HEK293 (cell line): Measurements from ENCODE around the gene TEC.
"Not testable (repeated sequence)": the region's sequence is repeated elsewhere in the genome, so short reads cannot be mapped to it uniquely, and the experiment has no call there.

Experiments
- CTCF ChIA-PET: fragments of 350-600 bp; formaldehyde crosslinking; extraction: SDS; loops from one replicate; lab custom pipeline; 2021; ENCODE audit warnings: antibody characterized with exemption; lab: Yijun Ruan, JAX
- POLR2A ChIA-PET: fragments of 300-600 bp; formaldehyde crosslinking; extraction: SDS; loops from one replicate; lab custom pipeline; 2020; ENCODE audit warnings: antibody characterized with exemption, inconsistent platforms; lab: Yijun Ruan, JAX
- H3K27ac ChIP-seq: fragments of 200-500 bp; sonication (Bioruptor generic); 2 replicates; pipeline ENCODE4 v1.5.1; 2014; ENCODE audit warnings: low read depth, low read length, control low read depth, inconsistent platforms; ENCODE audit errors: extremely low read depth
- H3K36me3 ChIP-seq, 2 experiments: fragments of 200-500 bp in 1 of 2; sonication (Bioruptor generic) in 1 of 2; 1 replicate in 1 of 2; 2 replicates in 1 of 2; pipeline ENCODE4 v1.5.1; 2014 to 2017; ENCODE audit warnings: inconsistent platforms in 2 of 2, low read length in 2 of 2; ENCODE audit not compliant: control insufficient read depth in 2 of 2, insufficient read depth in 1 of 2
- H3K4me1 ChIP-seq: fragments of 200-500 bp; sonication (Bioruptor generic); 2 replicates; pipeline ENCODE4 v1.5.1; 2014; ENCODE audit warnings: mild to moderate bottlenecking, low read length, inconsistent platforms; ENCODE audit not compliant: control insufficient read depth, insufficient read depth
- H3K4me3 ChIP-seq: 2 replicates; pipeline ENCODE4 v1.5.1; 2011; ENCODE audit warnings: low read depth, mild to moderate bottlenecking, control low read depth, low read length, moderate library complexity
- H3K9me3 ChIP-seq: fragments of 200-500 bp; sonication (Bioruptor generic); 2 replicates; pipeline ENCODE4 v1.5.1; 2014; ENCODE audit warnings: low read depth, low read length, inconsistent platforms; ENCODE audit not compliant: control insufficient read depth, insufficient read depth
- KLF7 ChIP-seq: fragments of 450-650 bp; formaldehyde crosslinking; IDR thresholded peaks from 2 replicates; pipeline ENCODE4 v1.5.1; 2016; ENCODE audit warnings: missing biosample characterization, missing genetic modification characterization, borderline replicate concordance
- TCF7L2 ChIP-seq: IDR thresholded peaks from 2 replicates; pipeline ENCODE4 v1.6.1; 2011; ENCODE audit warnings: low read depth, mild to moderate bottlenecking, inconsistent platforms, low read length, moderate library complexity, borderline replicate concordance
- ZEB2 ChIP-seq: fragments of 450-650 bp; formaldehyde crosslinking; IDR thresholded peaks from 2 replicates; pipeline ENCODE4 v1.5.1; 2016; ENCODE audit warnings: missing biosample characterization, missing genetic modification characterization
- ZFP37 ChIP-seq: fragments of 450-650 bp; formaldehyde crosslinking; IDR thresholded peaks from 2 replicates; pipeline ENCODE4 v1.5.1; 2016; ENCODE audit warnings: missing biosample characterization, missing genetic modification characterization
- ZNF155 ChIP-seq: fragments of 450-650 bp; formaldehyde crosslinking; IDR thresholded peaks from 2 replicates; pipeline ENCODE4 v1.5.1; 2016; ENCODE audit warnings: missing biosample characterization, missing genetic modification characterization
- ZNF423 ChIP-seq: fragments of 450-650 bp; formaldehyde crosslinking; IDR thresholded peaks from 2 replicates; pipeline ENCODE4 v1.5.1; 2016; ENCODE audit warnings: missing biosample characterization, missing genetic modification characterization
- ZNF654 ChIP-seq: fragments of 450-650 bp; formaldehyde crosslinking; IDR thresholded peaks from 2 replicates; pipeline ENCODE4 v1.5.1; 2016; ENCODE audit warnings: low read depth, missing biosample characterization, missing genetic modification characterization
- TF ChIP-seq, protein P1 (sequence below): fragments of 450-650 bp; formaldehyde crosslinking; IDR thresholded peaks from 2 replicates; pipeline ENCODE4 v1.5.0; 2017; ENCODE audit warnings: missing biosample characterization, missing genetic modification characterization, borderline replicate concordance
- TF ChIP-seq, protein P2 (sequence below): IDR thresholded peaks from 2 replicates; pipeline ENCODE4 v1.6.1; 2011; ENCODE audit warnings: mild to moderate bottlenecking, low read depth, low read length, borderline replicate concordance

Gene TEC

DNA sequence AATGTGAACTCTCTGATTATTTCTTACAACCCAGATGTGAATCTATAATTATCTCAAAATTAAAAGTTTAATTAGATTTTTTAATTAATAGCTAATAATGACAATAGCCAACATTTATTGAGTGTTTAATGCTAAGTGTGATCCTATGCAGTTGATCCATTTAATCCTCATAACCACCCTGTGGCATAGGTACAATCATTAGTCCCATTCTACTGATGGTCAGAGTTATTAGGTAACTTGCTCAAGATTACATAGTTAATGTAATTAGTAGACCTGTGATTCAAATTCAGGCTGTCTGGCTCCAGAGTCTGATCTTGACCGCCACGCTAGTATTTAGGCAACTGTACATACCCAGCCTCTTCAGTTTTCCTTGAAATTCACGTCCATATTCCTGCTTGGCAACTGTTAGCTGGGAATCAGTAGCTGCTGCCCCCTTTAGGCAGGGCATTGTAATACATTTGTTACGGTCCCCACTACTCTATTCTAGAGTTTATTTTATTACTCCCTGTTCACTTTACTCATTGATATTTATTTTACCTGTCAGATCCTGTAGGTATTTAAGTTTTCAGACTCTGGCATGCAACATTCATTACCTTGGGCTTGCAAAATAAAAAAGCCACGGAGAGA, 20.6 kb upstream of the TEC start (continued):
- TF ChIP-seq TCF7L2 = no peak
- TF ChIP-seq, protein P1, sequence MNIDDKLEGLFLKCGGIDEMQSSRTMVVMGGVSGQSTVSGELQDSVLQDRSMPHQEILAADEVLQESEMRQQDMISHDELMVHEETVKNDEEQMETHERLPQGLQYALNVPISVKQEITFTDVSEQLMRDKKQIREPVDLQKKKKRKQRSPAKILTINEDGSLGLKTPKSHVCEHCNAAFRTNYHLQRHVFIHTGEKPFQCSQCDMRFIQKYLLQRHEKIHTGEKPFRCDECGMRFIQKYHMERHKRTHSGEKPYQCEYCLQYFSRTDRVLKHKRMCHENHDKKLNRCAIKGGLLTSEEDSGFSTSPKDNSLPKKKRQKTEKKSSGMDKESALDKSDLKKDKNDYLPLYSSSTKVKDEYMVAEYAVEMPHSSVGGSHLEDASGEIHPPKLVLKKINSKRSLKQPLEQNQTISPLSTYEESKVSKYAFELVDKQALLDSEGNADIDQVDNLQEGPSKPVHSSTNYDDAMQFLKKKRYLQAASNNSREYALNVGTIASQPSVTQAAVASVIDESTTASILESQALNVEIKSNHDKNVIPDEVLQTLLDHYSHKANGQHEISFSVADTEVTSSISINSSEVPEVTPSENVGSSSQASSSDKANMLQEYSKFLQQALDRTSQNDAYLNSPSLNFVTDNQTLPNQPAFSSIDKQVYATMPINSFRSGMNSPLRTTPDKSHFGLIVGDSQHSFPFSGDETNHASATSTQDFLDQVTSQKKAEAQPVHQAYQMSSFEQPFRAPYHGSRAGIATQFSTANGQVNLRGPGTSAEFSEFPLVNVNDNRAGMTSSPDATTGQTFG (tag by site-specific recombination) = no peak
- no peak for TF ChIP-seq ZFP37 (tag by site-specific recombination)
- TF ChIP-seq, protein P2, sequence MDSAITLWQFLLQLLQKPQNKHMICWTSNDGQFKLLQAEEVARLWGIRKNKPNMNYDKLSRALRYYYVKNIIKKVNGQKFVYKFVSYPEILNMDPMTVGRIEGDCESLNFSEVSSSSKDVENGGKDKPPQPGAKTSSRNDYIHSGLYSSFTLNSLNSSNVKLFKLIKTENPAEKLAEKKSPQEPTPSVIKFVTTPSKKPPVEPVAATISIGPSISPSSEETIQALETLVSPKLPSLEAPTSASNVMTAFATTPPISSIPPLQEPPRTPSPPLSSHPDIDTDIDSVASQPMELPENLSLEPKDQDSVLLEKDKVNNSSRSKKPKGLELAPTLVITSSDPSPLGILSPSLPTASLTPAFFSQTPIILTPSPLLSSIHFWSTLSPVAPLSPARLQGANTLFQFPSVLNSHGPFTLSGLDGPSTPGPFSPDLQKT = no peak
- TF ChIP-seq KLF7 = no peak
- peak; percentile 8; the same call in 1 of the 2 replicates for TF ChIP-seq ZNF654
- no peak for TF ChIP-seq ZNF155 (tag by site-specific recombination)

DNA sequence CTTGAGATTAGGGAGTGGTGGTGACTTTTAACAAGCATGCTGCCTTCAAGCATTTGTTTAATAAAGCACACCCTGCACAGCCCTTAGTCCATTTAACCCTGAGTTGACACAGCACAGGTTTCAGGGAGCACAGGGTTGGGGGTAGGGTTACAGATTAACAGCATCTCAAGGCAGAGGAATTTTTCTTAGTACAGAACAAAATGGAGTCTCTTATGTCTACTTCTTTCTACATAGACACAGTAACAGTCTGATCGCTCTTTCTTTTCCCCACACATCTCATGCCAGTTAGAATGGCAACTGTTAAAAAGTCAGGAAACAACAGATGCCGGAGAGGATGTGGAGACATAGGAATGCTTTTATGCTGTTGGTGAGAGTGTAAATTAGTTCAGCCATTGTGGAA, 16.4 kb upstream of the TEC start:
- H3K36me3 ChIP-seq, H3K4me3 ChIP-seq, H3K4me1 ChIP-seq, H3K9me3 ChIP-seq, H3K27ac ChIP-seq, CTCF ChIA-PET, POLR2A ChIA-PET: not testable (repeated sequence)

DNA sequence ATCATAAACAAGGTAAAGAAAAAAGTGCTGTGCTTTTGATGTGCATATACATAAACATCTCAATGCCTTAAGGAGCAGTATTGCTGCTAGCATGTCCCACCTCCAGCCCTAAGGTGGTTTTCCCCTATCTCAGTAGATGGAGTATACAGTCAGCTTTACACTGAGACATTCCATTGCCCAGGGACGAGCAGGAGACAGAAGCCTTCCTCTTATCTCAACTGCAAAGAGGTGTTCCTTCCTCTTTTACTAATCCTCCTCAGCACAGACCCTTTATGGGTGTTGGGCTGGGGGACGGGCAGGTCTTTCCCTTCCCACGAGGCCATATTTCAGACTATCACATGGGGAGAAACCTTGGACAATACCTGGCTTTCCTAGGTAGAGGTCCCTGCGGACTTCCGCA, 16.0 kb upstream of the TEC start:
- H3K36me3 ChIP-seq, H3K27ac ChIP-seq, H3K4me1 ChIP-seq, POLR2A ChIA-PET, CTCF ChIA-PET, H3K9me3 ChIP-seq, H3K4me3 ChIP-seq: not testable (repeated sequence)

DNA sequence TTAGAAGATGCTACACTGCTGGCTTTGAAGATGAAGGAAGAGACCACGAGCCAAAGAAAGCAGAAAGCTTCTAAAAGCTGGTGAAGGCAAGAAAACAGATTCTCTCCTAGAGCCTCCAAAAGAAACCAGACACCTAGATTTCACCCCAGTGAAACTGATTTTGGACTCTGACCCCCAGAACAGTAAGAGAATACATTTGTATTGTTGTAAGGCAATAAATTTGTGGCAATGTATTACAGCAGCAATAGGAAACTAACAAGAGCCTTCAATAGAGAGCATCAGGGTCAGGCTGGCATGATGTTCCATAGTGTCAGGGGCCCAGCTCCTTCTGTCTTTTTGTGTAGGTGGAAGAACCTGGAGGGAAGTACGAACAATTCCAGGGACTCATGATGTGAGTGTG, 6.0 kb upstream of the TEC start:
- H3K4me3 ChIP-seq = no peak overlapping the region
- no peak overlapping the region for H3K27ac ChIP-seq
- TF ChIP-seq ZEB2 (tag by site-specific recombination) = no peak
- no peaks in the 10 kb centered on the region for H3K36me3 ChIP-seq
- no peaks in the 10 kb centered on the region for H3K4me1 ChIP-seq
- POLR2A ChIA-PET = no interaction called here
- CTCF ChIA-PET = interaction anchor here (0.6 to 1.6 kb wide), 9 partner anchors 9 to 258 kb away, joined by 3 to 6 read pairs (median 4); no protein-coding TSS in a partner anchor
- H3K9me3 ChIP-seq = no peaks in the 10 kb centered on the region

DNA sequence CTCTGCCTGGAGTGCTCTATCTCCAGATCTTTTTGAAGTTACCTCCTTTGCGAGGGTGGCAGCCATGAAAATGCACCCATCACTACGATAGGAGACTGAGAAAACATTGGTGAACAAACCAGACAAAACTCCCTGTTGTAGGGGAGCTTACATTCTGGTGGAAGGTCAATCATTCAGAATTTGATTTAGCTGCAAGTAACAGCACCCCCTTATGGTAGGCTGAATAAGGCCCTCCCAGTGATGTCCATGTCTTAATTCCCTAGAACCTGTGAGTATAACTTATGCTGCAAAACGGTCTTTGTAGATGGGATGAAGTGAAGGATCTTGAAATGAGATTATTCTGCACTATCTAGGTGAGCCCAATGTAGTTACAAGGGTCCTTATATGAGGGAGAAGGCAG, 5.6 kb upstream of the TEC start:
- H3K36me3 ChIP-seq = no peaks in the 10 kb centered on the region
- no peaks in the 10 kb centered on the region for H3K4me1 ChIP-seq
- no peaks in the 10 kb centered on the region for H3K9me3 ChIP-seq
- H3K27ac ChIP-seq = no peak overlapping the region
- ChIA-PET CTCF (interaction anchor here (0.6 to 1.6 kb wide), 11 partner anchors 9 to 730 kb away, joined by 3 to 6 read pairs (median 4); no protein-coding TSS in a partner anchor), POLR2A (no interaction called here)
- H3K4me3 ChIP-seq = no peak overlapping the region
- TF ChIP-seq ZNF423 (tag by site-specific recombination) = no peak
- TF ChIP-seq ZNF654 = 0 out of 2 replicates have a peak, but pooled peaks have one; percentile 12
- TF ChIP-seq, all 188 proteins: peak for 1
